PC-9 (cell line): ENCODE results near the gene MTMR2. TPM values are rescaled to one million over a fixed set of nuclear protein-coding genes. Genes with fewer than 3 reads are reported as not detected.
"Not testable (repeated sequence)": the region's sequence is repeated elsewhere in the genome, so short reads cannot be mapped to it uniquely, and the experiment has no call there.

Experiments used
- BruUV-seq: library from RNA; stranded (reverse); fragments of 400-500 nt; replicated peaks from 2 replicates; lab custom pipeline; 2021; lab: Mats Ljungman, UMichigan
- CTCF ChIA-PET: fragments of 300-600 bp; sonication (Branson Sonifier 250); formaldehyde crosslinking; loops from one replicate; lab custom pipeline; 2022; ENCODE audit warnings: antibody characterized with exemption; lab: Charles Lee
- POLR2A ChIA-PET: fragments of 300-600 bp; sonication (Branson Sonifier 250); formaldehyde crosslinking; loops from one replicate; lab custom pipeline; 2022; ENCODE audit warnings: antibody characterized with exemption; ENCODE audit not compliant: unreplicated experiment; lab: Charles Lee
- DNase-seq, 2 experiments: peaks; one replicate each; pipeline versions ENCODE4 v3.0.0 to v3.0.0-alpha.2; 2015 to 2022; ENCODE audit warnings: mixed read lengths in 1 of 2
- H2AFZ ChIP-seq: fragments of 200-600 bp; sonication (generic); 2 replicates; pipeline ENCODE4 v1.8.1; 2017; ENCODE audit warnings: antibody characterized with exemption
- H3F3A ChIP-seq: fragments of 200-600 bp; sonication (generic); 2 replicates; pipeline ENCODE4 v1.8.1; 2017; ENCODE audit warnings: antibody characterized with exemption, mild to moderate bottlenecking, low read depth; ENCODE audit not compliant: insufficient read depth
- H3K27ac ChIP-seq: fragments of 200-600 bp; sonication (generic); 2 replicates; pipeline ENCODE4 v1.6.1; 2016; ENCODE audit warnings: mixed run types
- H3K27me3 ChIP-seq: fragments of 200-600 bp; sonication (generic); 2 replicates; pipeline ENCODE4 v1.6.1; 2016; ENCODE audit warnings: low read depth, mixed run types; ENCODE audit not compliant: insufficient read depth
- H3K36me3 ChIP-seq: fragments of 200-600 bp; sonication (generic); 2 replicates; pipeline ENCODE4 v1.6.1; 2016; ENCODE audit warnings: low read depth, mixed run types
- H3K4me1 ChIP-seq: fragments of 200-600 bp; sonication (generic); replicated peaks from 2 replicates; pipeline ENCODE4 v1.6.1; 2016; ENCODE audit warnings: mixed run types; ENCODE audit not compliant: insufficient read depth
- H3K4me2 ChIP-seq: fragments of 200-600 bp; sonication (generic); 2 replicates; pipeline ENCODE4 v1.6.1; 2017; ENCODE audit warnings: mixed run types
- H3K4me3 ChIP-seq: fragments of 200-600 bp; sonication (generic); 2 replicates; pipeline ENCODE4 v1.6.1; 2016; ENCODE audit warnings: mixed run types
- H3K79me2 ChIP-seq: fragments of 200-600 bp; sonication (generic); 2 replicates; pipeline ENCODE4 v1.6.1; 2017; ENCODE audit warnings: low read depth, mixed run types
- H3K9me2 ChIP-seq: fragments of 200-600 bp; sonication (generic); 2 replicates; pipeline ENCODE4 v1.8.1; 2017; ENCODE audit warnings: mild to moderate bottlenecking; ENCODE audit not compliant: insufficient read depth
- H3K9me3 ChIP-seq: fragments of 200-600 bp; sonication (generic); 2 replicates; pipeline ENCODE4 v1.8.1; 2016; ENCODE audit warnings: low read depth; ENCODE audit not compliant: insufficient read depth
- H4K20me1 ChIP-seq: fragments of 200-600 bp; sonication (generic); 2 replicates; pipeline ENCODE4 v1.8.1; 2017; ENCODE audit not compliant: insufficient read depth
- CTCF ChIP-seq: fragments of 200-600 bp; sonication (generic); conservative IDR thresholded peaks from 2 replicates; pipeline ENCODE4 v1.6.1; 2017; ENCODE audit warnings: mixed run types, antibody characterized with exemption, mild to moderate bottlenecking, moderate library complexity
- EZH2 ChIP-seq: fragments of 200-600 bp; sonication (generic); IDR thresholded peaks from 2 replicates; pipeline ENCODE4 v1.8.0; 2017; ENCODE audit warnings: antibody characterized with exemption, low read depth
- intact Hi-C: fragments of 100-400 bp; cut with micrococcal nuclease; formaldehyde crosslinking; loops from one replicate; pipeline ENCODE4 v1.10.0; 2022; ENCODE audit not compliant: unreplicated experiment
- total RNA-seq: library from RNA; stranded (reverse); gene quantifications from 2 replicates; pipeline ENCODE4 v1.2.3, GENCODE V29; 2021

Gene MTMR2
- total RNA-seq, 1 experiment from 2014 or later: 60.7 TPM

- ChIA-PET POLR2A (no interaction called here), CTCF (no interaction called here)
- no peaks in the 10 kb centered on the region for H3K27me3 ChIP-seq
- H3F3A ChIP-seq: no peaks in the 10 kb centered on the region
- H3K4me2 ChIP-seq: no peak overlapping the region
- H3K36me3 ChIP-seq: peaks cover 11% of the 10 kb centered on the region; the same call in 1 of the 2 replicates
- H3K9me3 ChIP-seq: no peaks in the 10 kb centered on the region
- no peaks in the 10 kb centered on the region for H3K9me2 ChIP-seq
- H3K4me1 ChIP-seq: no peaks in the 10 kb centered on the region
- no peak overlapping the region for H3K4me3 ChIP-seq
- no peaks in the 10 kb centered on the region; the same call in 1 of the 2 replicates for H4K20me1 ChIP-seq
- intact Hi-C loops: no loop called here
- H2AFZ ChIP-seq: no peak overlapping the region
- BruUV-seq: no TSS peak
- no peaks in the 10 kb centered on the region for H3K79me2 ChIP-seq
- H3K27ac ChIP-seq: no peak overlapping the region
- no peak for DNase-seq
- TF ChIP-seq CTCF (no peak), EZH2 (no peak)
Observed at GRCh38 chr11:95816037-95816436, 107.9 kb downstream of the MTMR2 start.

- H3F3A ChIP-seq: not testable (repeated sequence)
Observed at GRCh38 chr11:95811052-95811451, 112.9 kb downstream of the MTMR2 start.

GRCh38 chr11:95806464-95806863 lies 117.4 kb downstream of the MTMR2 start:
- H3K27ac ChIP-seq, BruUV-seq, H3K4me2 ChIP-seq, H3K79me2 ChIP-seq, H3F3A ChIP-seq, H2AFZ ChIP-seq, DNase-seq, H3K4me1 ChIP-seq, H4K20me1 ChIP-seq, H3K27me3 ChIP-seq, H3K9me3 ChIP-seq, intact Hi-C loops, CTCF ChIA-PET, POLR2A ChIA-PET, H3K9me2 ChIP-seq, H3K4me3 ChIP-seq: not testable (repeated sequence)
- H3K36me3 ChIP-seq: peaks cover 21% of the 10 kb centered on the region; the same call in 1 of the 2 replicates

More at GRCh38 chr11:95811052-95811451, 112.9 kb downstream of the MTMR2 start:
- CTCF ChIA-PET, DNase-seq, H3K4me3 ChIP-seq, H2AFZ ChIP-seq, intact Hi-C loops, H3K79me2 ChIP-seq, H3K9me3 ChIP-seq, BruUV-seq, H3K4me2 ChIP-seq, POLR2A ChIA-PET, H3K27ac ChIP-seq, H3K9me2 ChIP-seq, H3K27me3 ChIP-seq, H4K20me1 ChIP-seq, H3K4me1 ChIP-seq: not testable (repeated sequence)
- H3K36me3 ChIP-seq: peaks cover 11% of the 10 kb centered on the region; the same call in 1 of the 2 replicates

- no peaks in the 10 kb centered on the region for H4K20me1 ChIP-seq
- no peak for DNase-seq
- H3K4me3 ChIP-seq: no peak overlapping the region
- no peaks in the 10 kb centered on the region for H3F3A ChIP-seq
- peaks cover 27% of the 10 kb centered on the region; the same call in 1 of the 2 replicates for H3K36me3 ChIP-seq
- ChIA-PET CTCF (no interaction called here), POLR2A (no interaction called here)
- H3K27ac ChIP-seq: no peak overlapping the region
- TF ChIP-seq EZH2: no peak
- TF ChIP-seq CTCF: no peak
- no peak overlapping the region for H3K4me2 ChIP-seq
- H2AFZ ChIP-seq: no peak overlapping the region
- H3K9me3 ChIP-seq: no peaks in the 10 kb centered on the region
- no peaks in the 10 kb centered on the region for H3K9me2 ChIP-seq
- no TSS peak for BruUV-seq
- H3K27me3 ChIP-seq: no peaks in the 10 kb centered on the region
- H3K4me1 ChIP-seq: no peaks in the 10 kb centered on the region
- no peaks in the 10 kb centered on the region for H3K79me2 ChIP-seq
- intact Hi-C loops: no loop called here
Observed at GRCh38 chr11:95805869-95806268, 118.0 kb downstream of the MTMR2 start.
